GM19468 (cell line): ENCODE results near the gene BBOX1.

Experiments used
- ATAC-seq: cut with Tn5 transposase; IDR thresholded peaks from one replicate; pipeline ENCODE4 v1.9.1; 2021; ENCODE audit warnings: mild to moderate bottlenecking, moderate library complexity, moderate number of reproducible peaks; ENCODE audit not compliant: unreplicated experiment; ENCODE audit errors: extremely low read depth

The BBOX1 gene

DNA sequence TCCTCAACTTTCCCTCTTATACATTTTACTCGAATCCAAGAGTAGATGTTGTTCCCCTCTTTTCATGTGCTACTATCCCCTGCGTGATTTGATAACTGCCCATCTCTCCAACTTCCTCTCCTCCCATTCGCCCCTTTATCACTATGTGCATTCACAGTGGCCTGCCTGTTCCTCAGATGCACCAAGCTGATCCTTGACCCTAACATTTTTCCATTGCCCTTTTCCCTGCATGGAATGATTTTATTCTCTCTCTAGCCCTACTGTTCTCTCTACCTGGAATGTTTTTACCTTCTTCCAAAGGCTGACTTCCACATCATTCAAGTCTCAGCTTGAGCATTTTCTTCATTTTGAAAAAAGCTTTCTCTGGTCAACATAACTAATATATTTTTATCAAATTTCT is 15.8 kb upstream of the BBOX1 start:
- ATAC-seq = no peak

DNA sequence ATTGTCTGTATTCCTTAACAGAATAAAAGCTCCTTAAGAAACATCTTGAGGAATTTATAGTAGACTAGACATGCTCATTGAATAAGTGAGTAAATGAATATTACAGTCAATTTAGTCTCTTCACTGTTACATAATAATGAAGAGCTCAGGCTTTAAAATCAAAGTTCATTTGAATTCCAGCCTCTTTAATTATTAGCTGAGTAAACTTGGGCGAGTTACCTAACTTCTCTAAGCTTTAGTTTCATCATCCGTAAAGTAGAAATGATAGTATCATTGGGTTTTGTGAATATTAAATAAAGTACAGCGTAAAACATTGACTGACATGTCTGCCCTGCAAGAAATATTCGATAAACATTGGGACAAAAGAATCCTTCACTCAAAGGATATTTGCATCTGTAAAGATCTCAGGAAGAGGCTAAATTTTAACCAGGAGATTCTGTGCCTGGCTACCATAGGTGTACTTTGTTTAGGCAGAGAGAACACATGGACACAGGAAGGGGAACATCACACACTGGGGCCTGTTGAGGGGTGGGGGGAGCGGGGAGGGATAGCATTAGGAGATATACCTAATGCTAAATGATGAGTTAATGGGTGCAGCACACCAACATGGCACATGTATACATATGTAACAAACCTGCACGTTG is 15.2 kb upstream of the BBOX1 start:
- no peak for ATAC-seq

DNA sequence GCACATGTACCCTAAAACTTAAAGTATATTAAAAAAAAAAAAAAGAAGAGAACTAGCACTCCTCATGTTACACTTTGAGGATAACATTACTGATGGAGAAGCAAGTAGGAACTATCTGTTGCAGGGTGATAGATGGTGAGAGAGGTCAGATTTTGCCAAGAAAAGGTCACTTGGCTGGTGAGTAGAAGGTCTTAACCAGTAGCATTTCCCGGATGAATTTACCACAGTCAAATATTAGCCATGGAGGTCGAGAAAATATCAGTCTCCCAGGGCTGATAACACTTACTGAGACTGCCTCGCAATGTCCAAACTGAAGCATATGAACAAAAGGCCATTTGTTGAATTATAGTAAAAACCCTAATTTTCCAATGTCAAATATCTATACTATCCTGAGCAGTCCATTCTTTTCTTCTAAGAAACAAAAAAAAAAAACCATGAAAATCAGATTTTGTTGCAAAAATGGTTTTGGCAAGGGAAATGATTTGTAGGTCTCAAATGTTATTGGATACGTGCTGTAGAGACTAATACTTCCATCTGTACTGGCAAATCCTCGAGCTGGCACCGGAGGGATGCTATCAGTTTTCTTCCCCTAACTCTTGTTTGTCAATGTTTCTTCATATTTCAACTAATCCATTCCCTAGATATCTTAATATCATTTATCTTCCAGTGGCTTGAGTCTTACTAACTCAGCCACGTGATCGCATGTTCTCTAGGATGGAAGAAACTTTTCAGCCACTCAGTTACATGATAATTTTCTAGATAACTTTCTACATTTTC is 14.5 kb upstream of the BBOX1 start:
- ATAC-seq = no peak

DNA sequence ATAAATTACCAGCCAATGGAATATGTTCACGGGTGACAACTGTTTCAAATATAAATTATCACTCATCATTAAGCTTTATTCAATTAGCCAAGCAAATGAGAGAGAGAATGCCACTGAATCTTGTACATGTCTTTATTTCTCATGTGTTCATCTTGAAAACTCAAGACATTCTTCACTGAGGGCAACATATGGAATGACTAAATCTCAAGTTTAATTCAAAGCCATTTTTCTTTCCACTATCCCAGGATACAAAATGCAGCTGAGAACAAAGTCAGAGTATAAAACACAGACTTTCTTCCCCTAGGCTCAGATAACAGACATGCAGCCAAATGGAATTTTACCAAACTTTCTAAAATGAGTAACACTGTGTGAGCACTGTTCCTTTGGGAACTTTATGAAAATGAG is 12.1 kb upstream of the BBOX1 start:
- ATAC-seq = no peak

DNA sequence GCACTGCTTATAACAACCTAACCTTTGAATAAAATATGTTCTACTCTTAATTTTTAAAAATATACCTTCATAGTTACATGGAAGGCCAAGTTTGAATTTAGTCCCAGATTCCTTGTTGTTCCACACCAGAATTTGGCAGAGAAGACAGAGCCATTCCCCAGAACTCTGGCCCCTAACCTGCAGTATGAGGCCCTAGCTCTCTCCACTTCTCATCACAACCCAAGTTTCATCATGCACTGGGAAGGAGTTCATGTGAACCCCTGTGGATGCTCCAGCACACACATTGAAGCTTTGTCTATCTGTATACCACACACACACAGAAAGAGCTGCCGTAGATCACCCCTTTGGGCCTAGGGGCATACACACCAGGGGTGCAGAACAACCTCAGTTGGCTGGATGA is 10.6 kb upstream of the BBOX1 start:
- ATAC-seq = no peak

DNA sequence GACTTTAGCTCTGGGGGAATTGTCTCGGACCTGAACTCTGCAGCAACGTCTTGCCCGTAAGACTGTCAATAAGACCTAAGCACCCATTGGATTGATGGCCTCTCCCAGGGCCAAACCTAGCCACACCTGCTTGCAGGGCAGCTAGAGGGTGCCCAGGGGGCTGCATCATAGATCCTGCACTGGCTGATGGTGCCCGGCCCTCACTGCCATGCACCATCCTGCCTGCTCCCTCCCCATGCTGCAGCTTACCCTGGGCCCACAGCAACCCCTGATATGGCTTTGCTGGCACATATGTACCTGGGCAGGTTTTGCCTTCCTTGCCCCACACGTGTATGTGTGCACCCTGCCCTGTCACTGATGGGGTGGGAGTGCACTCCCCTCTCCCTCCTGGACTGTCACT is 8.9 kb upstream of the BBOX1 start:
- ATAC-seq = no peak

DNA sequence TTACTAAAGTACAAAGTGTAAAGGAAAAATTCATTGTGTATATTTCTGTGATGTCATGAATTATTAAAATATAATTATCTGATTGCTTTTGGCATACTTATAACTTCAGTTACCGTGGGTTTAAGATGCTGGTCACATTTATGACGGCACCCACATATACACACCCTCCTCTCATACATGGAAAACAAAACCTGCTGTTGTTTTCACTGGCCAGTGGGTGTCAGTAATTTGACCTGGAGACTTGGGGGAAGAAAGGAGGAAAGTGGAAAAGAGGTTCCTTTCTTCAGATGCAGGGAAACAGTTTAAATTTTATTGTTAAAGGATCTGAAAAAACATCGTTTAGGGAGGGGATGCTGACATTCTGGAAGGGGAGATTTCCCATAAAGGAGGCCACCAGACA is 742 bp upstream of the BBOX1 start:
- ATAC-seq = no peak

DNA sequence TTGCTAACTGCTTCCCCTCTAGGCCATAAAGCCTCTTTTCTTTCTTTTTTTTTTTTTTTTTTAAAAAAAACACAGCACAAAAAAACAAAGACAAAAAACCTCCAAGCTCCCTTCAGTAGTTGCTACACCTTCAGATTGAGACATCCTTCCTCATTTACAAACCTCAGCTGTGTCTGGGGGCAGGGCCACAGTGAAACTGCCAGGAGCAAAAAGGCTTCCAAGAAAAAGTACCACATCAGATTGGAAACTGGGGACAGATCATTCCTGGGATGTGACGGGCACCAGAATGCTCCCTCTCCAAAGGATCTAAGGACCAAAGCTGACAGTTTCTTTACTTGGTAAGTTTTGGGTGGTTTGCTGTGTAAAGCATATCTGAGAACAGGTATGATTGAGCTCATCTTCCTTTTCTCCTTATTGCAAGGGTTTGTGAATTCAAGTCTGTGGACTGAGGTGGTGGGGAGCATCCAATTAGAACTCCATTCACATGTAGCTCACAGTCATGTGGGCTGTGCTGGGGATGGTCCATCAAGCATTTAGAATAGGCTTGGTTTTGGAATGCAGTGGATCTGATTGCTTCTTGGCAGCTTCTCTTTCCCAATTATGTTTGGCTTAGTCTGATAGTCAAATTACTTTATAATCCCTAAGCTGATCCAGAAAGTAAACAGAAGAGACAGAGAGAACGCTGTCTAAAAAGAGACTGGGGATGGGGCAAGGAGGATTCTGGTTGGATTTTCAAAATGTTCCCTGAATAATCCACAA is 705 bp downstream of the BBOX1 start:
- no peak for ATAC-seq

DNA sequence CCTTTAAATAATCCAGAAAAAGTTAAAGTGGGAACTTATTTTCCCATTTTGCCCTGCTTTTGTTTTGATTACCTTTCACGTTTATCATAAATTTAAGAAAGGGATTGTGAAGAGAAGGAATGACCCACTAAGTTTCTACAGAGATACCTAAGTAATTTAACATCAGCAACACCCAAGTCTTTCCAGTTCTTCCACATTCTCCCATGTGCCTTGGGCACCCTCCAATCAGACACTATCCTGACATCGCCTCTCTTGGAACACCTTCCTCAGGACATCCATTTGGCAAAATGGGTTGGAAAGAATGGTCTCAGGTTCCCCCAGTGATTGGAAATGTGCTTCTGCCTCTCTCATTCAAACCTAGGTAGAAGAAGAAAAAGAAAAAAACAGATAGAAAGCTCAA is 6.3 kb downstream of the BBOX1 start:
- ATAC-seq = no peak

DNA sequence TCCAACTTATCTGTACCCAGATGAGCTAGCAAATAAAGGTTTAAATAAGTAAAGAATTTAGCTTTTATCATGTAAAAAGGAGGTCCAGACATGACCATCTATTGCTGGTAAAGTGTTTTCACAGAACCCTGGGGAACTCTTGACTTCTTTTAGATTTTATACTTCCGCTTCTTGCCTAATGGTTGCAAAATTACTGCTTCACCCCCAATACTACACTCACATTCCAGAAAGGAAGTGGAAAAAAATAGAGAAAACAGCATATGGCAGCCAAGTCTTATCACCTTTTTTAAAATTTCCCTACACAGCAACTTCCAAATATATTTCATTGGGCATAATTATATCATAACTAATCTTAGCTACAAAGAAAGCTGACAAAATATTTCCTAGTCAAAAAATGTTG is 12.1 kb downstream of the BBOX1 start:
- ATAC-seq = no peak

DNA sequence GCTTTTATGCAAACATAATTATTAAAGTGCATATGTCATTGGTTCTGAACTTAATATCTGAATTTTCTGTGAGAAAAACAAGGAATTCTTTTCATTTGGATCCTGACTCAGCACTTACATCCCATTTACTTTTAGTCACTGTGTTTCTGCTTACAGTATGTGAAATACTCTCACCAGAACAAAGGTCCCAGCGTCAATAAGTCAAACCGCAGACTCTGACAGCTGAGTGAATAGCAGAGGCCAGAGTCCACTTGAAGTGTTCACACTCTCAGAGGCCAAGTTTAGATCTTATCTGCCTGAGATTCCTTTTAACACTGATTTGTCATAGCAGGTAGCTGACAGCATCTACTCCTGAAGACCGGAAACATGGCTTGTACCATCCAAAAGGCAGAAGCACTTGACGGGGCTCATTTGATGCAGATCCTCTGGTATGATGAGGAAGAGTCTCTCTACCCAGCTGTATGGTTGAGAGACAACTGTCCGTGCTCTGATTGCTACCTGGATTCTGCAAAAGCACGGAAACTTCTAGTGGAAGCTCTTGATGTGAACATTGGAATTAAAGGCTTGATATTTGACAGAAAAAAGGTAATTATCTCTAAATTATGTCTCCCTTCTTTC is 14.6 kb downstream of the BBOX1 start:
- ATAC-seq = no peak

DNA sequence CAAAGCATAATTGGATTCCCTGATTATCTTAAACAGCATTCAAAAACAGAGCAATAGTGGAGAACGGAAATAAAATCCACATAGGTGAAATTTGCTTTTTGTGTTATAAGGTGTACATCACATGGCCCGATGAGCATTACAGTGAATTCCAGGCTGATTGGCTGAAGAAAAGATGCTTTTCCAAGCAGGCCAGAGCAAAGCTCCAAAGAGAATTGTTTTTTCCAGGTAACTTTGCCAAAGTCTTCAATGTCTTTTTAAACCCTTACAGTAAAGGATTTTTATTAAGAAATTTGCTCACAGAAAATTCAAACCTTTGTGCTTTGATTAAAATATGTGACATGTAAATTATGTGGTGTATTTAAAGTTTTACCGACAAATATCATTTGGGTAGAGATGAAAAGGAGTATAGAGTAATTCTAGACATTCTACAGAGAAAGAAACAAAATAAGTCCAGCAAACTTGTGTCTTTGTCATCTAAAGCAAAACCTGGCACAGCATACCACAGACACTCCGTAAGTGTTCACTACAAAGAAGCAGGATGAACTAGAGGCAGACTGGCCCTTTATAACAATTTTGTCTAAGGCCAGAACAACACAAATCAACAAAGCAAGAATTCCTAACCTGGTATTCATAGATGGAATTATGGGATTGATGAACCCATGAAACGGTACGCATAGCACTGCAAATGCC is 16.6 kb downstream of the BBOX1 start:
- ATAC-seq = no peak

DNA sequence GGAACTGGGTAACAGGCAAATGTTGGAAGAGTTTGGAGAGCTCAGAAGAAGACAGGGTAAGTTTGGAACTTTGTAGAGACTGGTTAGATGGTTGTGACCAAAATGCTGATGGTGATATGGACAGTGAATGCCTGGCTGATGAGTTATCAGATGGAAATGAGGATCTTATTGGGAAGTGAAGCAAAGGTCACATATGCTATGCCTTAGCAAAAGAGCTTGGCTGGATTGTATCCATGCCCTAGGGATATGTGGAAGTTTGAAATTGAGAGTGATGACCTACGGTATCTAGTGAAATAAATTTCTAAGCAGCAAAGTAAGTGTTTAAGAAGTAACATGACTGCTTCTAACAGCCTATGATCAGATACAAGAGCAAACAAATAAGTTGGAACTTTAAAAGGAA is 17.8 kb downstream of the BBOX1 start:
- no peak for ATAC-seq

DNA sequence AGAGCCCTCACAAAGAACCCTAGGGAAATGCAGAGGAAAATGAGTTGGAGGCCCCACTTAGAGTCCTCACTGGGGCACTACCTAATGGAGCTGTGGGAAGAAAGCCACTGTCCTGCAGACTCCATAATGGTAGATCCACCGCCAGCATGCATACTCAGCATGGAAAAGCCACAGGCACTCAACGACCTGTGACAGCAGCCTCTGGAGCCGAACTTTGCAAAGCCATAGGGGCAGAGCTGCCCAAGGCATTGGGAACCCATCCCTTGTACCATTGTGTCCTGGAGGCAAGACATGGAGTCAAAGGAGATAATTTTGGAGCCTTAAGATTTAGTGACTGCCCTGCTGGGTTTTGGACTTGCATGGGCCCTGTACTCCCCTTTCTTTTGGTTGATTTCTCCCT is 18.8 kb downstream of the BBOX1 start:
- ATAC-seq = no peak

DNA sequence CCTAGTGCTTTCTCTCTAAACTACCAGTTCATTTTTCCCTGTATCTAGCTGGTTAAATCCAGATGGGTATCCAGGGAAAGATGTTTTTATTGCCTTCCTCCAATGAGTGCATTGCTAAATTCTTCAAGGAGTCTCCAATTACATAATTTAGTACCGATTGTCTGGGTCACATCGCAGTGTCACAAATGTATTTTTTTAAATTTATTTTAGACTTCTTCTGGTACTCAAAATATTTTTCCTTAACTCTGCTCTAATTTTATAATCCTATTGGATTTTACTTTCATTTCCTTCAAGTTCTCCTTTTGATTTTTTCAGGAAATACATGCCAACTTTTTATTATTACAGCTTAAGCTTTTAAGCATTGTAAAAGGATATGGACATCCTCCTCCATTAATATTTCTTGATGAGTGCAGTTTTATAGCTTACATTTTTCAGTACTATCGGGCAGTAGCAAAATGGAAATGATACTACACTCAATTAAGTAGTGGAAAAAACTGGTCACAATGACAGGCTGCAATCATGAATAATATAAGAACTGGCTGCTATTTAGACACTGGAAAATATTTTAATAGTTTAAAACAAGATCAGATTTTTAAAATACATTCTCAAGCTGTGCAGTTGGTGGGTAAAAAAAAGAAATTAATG is 20.3 kb downstream of the BBOX1 start:
- ATAC-seq = no peak

DNA sequence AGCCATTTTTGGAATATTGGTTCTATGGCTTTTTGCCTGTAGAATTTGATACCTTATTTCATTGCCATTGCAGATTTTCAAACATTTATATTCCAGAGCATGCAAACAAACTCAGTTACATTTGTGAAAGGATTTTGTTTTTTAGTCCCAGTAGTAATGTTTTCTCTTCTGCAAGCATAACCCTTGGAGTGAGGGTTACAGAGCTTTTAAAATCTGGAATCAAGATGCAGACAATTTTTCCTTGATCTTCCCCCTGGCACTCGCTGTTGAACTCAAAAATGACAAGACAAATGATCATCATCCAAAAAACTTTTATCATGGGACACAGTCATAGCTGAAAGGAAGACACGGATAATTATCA is 20.8 kb downstream of the BBOX1 start:
- no peak for ATAC-seq

DNA sequence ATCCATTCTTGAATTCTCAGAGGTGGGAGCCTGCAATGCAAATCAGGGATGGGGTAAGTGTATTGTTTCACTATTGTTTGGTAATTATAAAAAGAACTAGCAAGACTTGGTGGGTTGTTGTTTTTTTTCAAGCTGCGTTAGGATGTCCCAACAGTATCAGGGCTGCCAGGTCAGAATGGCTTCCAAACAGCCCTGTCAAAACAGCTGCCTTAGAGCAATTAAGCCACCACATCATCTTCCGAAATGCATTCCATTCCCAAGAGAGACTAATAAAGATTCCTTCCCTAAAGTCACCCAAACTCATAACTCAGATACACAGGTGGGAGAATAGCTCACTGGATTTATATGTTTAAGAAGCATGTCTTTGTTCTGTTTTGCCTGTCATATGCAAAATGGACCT is 23.5 kb downstream of the BBOX1 start:
- no peak for ATAC-seq

DNA sequence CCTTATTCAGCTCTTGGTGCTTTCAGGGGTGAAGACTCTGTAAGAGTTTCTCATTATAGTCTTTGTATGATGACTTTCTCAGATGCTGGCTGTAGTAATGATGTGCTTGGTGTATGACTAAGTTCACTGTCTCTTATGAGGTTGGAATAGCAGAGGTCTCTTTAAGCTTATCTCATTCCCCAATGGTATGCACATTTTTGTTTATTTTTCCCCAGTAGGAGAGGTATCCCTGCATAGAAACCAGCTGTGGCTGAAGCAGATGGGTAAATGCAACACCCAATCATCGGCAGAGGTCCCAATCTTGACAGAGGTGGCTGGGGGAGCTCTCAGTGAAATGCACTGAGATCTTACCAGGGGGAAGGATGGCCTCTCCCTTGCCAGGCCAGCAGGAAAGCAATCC is 34.6 kb downstream of the BBOX1 start:
- no peak for ATAC-seq

DNA sequence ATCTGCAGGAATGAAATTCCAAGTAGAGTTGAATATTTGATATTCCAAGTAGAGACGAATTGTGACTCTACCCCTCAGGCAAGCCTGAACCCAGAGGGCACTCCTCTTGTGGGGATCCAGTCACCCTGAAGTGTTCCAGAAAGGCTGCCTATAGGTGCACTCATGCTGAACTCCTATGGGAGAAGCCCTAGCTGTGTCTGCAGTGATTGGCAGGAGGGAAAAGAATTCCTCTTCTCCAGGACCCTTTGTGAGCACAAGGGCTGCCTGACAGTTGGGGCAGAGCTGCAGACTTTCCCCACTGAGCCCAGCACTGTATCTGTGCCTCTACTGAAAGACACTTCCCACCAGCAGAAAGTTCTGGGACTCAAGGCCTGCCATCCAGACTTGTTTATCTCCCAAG is 35.0 kb downstream of the BBOX1 start:
- ATAC-seq = no peak

DNA sequence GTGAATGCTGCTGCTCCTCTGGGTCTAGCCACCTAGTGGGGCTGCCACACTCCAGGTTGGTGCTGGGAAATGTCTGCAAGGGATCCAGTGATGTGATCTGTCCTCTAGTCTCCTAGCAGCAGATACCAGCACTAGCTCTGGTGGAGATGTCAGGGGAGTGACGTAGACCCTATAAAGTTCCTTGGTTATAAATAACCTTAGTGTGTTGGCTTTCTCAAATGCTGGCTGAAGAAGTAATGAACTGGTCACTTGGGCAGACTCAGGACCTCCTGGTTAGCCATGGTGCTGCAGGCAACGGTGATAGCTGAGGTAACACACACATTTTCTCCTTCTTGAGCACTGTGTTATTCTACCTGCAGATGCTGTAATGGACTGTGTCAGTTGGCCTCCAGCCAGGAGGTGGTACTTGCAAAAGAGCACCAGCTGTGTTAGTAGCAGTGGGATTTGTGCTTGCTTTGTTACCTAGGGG is 35.5 kb downstream of the BBOX1 start:
- ATAC-seq = no peak
